ENCODE data around the gene MS4A8. TPM values are rescaled to one million over a fixed set of nuclear protein-coding genes. Genes with fewer than 3 reads are reported as not detected.

MS4A8 gene
- total RNA-seq, 1 experiment from 2014 or later = not detected

DNA sequence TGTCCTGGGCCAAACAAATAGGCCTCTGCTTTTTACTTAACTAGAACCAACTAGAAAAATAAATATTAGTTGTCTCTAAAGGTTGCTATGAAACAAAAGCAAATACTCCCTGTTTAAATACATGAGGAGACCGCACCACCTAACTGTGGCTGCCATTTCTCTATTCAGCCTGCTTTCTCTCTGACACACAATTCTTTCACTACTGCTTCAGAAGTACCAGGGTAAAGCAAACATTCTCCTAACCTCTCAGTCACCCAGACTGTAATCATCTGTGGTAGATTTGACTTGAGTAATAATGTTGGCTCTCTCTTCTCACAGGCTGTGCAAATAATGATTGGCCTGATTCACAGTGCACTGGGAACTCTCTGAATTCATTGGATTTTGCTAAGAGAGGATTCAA lies 41.0 kb upstream of the MS4A8 start:
- WGBS (ENCODE audit: extremely low coverage, insufficient read length, low lambda C conversion rate) = no CpG with 5 or more reads among the region's 1 CpG
- Histone ChIP-seq H3K23me2 (ENCODE audit: insufficient read length, low read depth, low read length, poor library complexity, severe bottlenecking) (no peaks in the 10 kb centered on the region), H3K4me1 (ENCODE audit: insufficient read depth, low read length) (no peaks in the 10 kb centered on the region), H3K23ac (ENCODE audit: insufficient read length, low read depth, low read length) (no peak overlapping the region), H3K4me2 (ENCODE audit: insufficient read depth, insufficient read length, low read length) (no peak overlapping the region), H3K4ac (ENCODE audit: low read depth, low read length) (no peak overlapping the region), H4K20me1 (ENCODE audit: control insufficient read depth, insufficient read depth, insufficient read length) (no peaks in the 10 kb centered on the region), H4K91ac (ENCODE audit: insufficient read length, low read depth, low read length) (no peak overlapping the region), H2BK12ac (ENCODE audit: insufficient read length, low read depth, low read length) (no peak overlapping the region), H3K18ac (ENCODE audit: insufficient read length, low read depth, low read length) (no peak overlapping the region), H3K56ac (ENCODE audit: insufficient read length, low read depth, low read length) (no peak overlapping the region), H3K27ac (ENCODE audit: insufficient read length, low read depth, low read length) (no peak overlapping the region), H2BK5ac (ENCODE audit: insufficient read length, low read length) (no peak overlapping the region), H2BK120ac (ENCODE audit: low read depth, low read length, poor library complexity, severe bottlenecking) (no peak overlapping the region), H2AK5ac (ENCODE audit: insufficient read length, low read length) (no peak overlapping the region), H3K9me3 (ENCODE audit: control insufficient read depth, low read depth, low read length) (no peaks in the 10 kb centered on the region), H3T11ph (ENCODE audit: low read length) (no peak overlapping the region), H2BK15ac (ENCODE audit: low read depth, low read length) (no peak overlapping the region), H2BK20ac (ENCODE audit: low read depth, low read length, poor library complexity, severe bottlenecking) (no peak overlapping the region), H4K5ac (ENCODE audit: insufficient read length, low read depth, low read length) (no peak overlapping the region), H3K9ac (ENCODE audit: extremely low read depth, insufficient read length, low read length) (no peak overlapping the region), H3K79me1 (ENCODE audit: insufficient read depth, low read depth, low read length, poor library complexity, severe bottlenecking) (no peaks in the 10 kb centered on the region), H3K79me2 (ENCODE audit: insufficient read depth, low read length) (no peaks in the 10 kb centered on the region), H3K27me3 (ENCODE audit: insufficient read depth, low read length) (no peaks in the 10 kb centered on the region), H2AFZ (ENCODE audit: low read length) (no peak overlapping the region), H4K8ac (replicated peaks; ENCODE audit: insufficient read length, low read depth, low read length) (no peak overlapping the region), H3K14ac (ENCODE audit: insufficient read depth, low read length) (no peak overlapping the region)
- no peak overlapping the region for H3K27ac Mint-ChIP-seq
- DNase-seq = no peak
- no peaks in the 10 kb centered on the region for H3K27me3 Mint-ChIP-seq (ENCODE audit: low read depth)
- no peaks in the 10 kb centered on the region for H3K9me3 Mint-ChIP-seq
- H3K4me3 Mint-ChIP-seq = no peak overlapping the region
- TF ChIP-seq, protein P1, sequence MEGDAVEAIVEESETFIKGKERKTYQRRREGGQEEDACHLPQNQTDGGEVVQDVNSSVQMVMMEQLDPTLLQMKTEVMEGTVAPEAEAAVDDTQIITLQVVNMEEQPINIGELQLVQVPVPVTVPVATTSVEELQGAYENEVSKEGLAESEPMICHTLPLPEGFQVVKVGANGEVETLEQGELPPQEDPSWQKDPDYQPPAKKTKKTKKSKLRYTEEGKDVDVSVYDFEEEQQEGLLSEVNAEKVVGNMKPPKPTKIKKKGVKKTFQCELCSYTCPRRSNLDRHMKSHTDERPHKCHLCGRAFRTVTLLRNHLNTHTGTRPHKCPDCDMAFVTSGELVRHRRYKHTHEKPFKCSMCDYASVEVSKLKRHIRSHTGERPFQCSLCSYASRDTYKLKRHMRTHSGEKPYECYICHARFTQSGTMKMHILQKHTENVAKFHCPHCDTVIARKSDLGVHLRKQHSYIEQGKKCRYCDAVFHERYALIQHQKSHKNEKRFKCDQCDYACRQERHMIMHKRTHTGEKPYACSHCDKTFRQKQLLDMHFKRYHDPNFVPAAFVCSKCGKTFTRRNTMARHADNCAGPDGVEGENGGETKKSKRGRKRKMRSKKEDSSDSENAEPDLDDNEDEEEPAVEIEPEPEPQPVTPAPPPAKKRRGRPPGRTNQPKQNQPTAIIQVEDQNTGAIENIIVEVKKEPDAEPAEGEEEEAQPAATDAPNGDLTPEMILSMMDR (conservative IDR thresholded peaks at IDR 0.05) = no peak
- no peaks in the 10 kb centered on the region for H3K36me3 Mint-ChIP-seq (ENCODE audit: insufficient read depth in 1 of 3, low read depth in 3 of 3)
- no peaks in the 10 kb centered on the region for H3K4me1 Mint-ChIP-seq
